SU-DHL-6 (cell line): Measurements from ENCODE around the gene MYLK.

Experiments used
- EZH2phosphoT487 ChIP-seq: fragments of 200-600 bp; sonication (generic), shearing (Covaris generic); conservative IDR thresholded peaks from 2 replicates; pipeline ENCODE4 v1.6.1; 2018; ENCODE audit warnings: mild to moderate bottlenecking, antibody characterized with exemption, low read length, moderate library complexity, mixed read lengths
- TF ChIP-seq, protein P1 (sequence below): fragments of 200-600 bp; sonication (generic); IDR thresholded peaks from one replicate; pipeline ENCODE4 v1.5.1; 2017; ENCODE audit warnings: antibody characterized with exemption, mild to moderate bottlenecking, low read length, moderate library complexity; ENCODE audit not compliant: insufficient read depth, poor library complexity, severe bottlenecking

DNA sequence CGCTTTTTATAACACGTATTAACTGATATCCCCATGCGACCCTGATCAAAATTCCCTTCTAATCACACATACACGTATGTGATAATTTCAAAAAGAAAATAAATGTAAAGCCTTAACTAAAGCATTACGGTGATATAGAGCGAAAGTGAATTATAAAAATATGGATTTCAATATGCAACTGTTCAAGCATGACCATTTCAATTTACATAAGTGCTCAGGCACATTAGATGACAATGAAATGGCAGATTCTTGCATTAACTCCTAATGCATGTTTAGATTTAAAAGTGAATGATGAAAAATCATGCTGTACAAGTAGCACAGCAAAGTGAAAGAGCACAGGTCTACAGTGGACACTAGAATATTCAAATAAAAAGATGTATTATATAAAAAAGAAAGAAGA, 140.1 kb downstream of the MYLK start:
- TF ChIP-seq, protein P1, sequence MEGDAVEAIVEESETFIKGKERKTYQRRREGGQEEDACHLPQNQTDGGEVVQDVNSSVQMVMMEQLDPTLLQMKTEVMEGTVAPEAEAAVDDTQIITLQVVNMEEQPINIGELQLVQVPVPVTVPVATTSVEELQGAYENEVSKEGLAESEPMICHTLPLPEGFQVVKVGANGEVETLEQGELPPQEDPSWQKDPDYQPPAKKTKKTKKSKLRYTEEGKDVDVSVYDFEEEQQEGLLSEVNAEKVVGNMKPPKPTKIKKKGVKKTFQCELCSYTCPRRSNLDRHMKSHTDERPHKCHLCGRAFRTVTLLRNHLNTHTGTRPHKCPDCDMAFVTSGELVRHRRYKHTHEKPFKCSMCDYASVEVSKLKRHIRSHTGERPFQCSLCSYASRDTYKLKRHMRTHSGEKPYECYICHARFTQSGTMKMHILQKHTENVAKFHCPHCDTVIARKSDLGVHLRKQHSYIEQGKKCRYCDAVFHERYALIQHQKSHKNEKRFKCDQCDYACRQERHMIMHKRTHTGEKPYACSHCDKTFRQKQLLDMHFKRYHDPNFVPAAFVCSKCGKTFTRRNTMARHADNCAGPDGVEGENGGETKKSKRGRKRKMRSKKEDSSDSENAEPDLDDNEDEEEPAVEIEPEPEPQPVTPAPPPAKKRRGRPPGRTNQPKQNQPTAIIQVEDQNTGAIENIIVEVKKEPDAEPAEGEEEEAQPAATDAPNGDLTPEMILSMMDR: no peak
- no peak for TF ChIP-seq EZH2phosphoT487
